HL-60 (cell line): ENCODE results near the gene MYO10.

ENCODE experiments used
- CTCF ChIP-seq: IDR thresholded peaks from one replicate; pipeline ENCODE4 v1.5.1; 2011; ENCODE audit warnings: low read length, control low read depth, inconsistent platforms; ENCODE audit not compliant: insufficient read depth
- GABPA ChIP-seq: IDR thresholded peaks from 2 replicates; pipeline ENCODE4 v1.6.1; 2012; ENCODE audit warnings: low read depth
- POLR2AphosphoS5 ChIP-seq: IDR thresholded peaks from 2 replicates; pipeline ENCODE4 v1.6.1; 2012; ENCODE audit warnings: low read depth
- REST ChIP-seq: IDR thresholded peaks from 2 replicates; pipeline ENCODE4 v1.6.1; 2012; ENCODE audit warnings: low read depth; ENCODE audit not compliant: insufficient replicate concordance

DNA sequence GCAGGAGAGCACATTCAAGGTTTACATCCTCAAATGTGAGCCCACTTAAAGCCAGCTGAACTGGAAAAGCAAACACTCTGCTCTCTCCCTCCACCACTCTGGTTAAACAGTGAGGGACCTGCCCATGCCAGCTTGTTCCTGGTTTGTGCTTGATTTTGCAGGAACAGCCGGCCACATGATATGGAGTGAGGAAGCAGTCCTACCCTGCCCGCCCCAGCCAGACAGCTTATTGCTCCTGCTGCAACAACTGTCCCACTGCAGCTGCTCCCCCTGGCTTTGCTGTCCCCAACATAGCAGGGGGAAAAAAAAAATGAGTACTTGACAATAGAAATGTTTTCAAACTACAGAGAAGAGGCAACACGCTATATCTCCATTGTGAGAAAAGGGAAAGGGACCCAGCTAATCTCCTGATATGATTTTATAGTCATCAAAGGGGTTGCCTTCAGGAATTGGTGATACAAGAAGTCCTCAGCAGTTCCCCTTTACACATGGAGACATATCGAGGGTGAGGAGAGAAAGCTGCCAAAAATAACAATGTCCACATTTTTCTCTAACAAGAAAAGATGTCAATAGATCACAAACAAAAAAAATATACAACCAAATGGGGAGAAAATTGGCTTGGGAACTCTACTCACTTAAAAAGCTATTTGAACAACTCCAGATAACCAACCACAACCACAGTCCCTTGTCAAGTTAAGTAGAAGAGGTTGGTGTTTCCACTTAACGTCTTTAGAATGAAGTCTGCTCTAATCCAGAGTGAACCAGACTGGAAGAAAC, 4.6 kb downstream of the MYO10 start:
- TF ChIP-seq CTCF (no peak), REST (no peak), POLR2AphosphoS5 (no peak), GABPA (no peak)
